Keratinocyte (primary cell): ENCODE results near the gene ZBTB37.

Source experiments
- EZH2 ChIP-seq: IDR thresholded peaks from one replicate; pipeline ENCODE4 v1.6.1; 2012; ENCODE audit warnings: inconsistent platforms, mild to moderate bottlenecking, low read length, moderate library complexity
- TF ChIP-seq, protein P1 (sequence below), 3 experiments: IDR thresholded peaks in 1 of 3; conservative IDR thresholded peaks in 1 of 3; optimal IDR thresholded peaks in 1 of 3; 2 replicates in 2 of 3; 3 replicates in 1 of 3; pipeline versions ENCODE3 to v1.5.1; 2011; ENCODE audit warnings: low read length in 3 of 3, mild to moderate bottlenecking in 3 of 3, moderate library complexity in 2 of 3, control low read depth in 1 of 3, inconsistent platforms in 1 of 3; ENCODE audit not compliant: insufficient read depth in 2 of 3; ENCODE audit errors: extremely low read depth in 1 of 3

GRCh38 chr1:173827611-173828010 lies 40.6 kb upstream of the ZBTB37 start:
- TF ChIP-seq, protein P1, sequence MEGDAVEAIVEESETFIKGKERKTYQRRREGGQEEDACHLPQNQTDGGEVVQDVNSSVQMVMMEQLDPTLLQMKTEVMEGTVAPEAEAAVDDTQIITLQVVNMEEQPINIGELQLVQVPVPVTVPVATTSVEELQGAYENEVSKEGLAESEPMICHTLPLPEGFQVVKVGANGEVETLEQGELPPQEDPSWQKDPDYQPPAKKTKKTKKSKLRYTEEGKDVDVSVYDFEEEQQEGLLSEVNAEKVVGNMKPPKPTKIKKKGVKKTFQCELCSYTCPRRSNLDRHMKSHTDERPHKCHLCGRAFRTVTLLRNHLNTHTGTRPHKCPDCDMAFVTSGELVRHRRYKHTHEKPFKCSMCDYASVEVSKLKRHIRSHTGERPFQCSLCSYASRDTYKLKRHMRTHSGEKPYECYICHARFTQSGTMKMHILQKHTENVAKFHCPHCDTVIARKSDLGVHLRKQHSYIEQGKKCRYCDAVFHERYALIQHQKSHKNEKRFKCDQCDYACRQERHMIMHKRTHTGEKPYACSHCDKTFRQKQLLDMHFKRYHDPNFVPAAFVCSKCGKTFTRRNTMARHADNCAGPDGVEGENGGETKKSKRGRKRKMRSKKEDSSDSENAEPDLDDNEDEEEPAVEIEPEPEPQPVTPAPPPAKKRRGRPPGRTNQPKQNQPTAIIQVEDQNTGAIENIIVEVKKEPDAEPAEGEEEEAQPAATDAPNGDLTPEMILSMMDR (optimal IDR thresholded peaks at IDR 0.05 in 1 of 3, IDR thresholded peaks at IDR 0.05 in 1 of 3, conservative IDR thresholded peaks at IDR 0.05 in 1 of 3; ENCODE audit: extremely low read depth in 1 of 3, insufficient read depth in 2 of 3, low read length in 3 of 3): no peak
- no peak for TF ChIP-seq EZH2
